Heart left ventricle (tissue), 13 donors: ENCODE measurements around the gene BAG1.

Source experiments
- POLR2A ChIP-seq, 2 donors: fragments of 450-650 bp; IDR thresholded peaks; one replicate each; pipeline ENCODE4 v1.6.1; 2017; ENCODE audit warnings: antibody characterized with exemption in 2 of 2, mild to moderate bottlenecking in 2 of 2, moderate library complexity in 2 of 2
- TF ChIP-seq, protein P1 (sequence below), 12 donors: fragments of 200-600 bp; sonication (generic) in 4 of 12; IDR thresholded peaks; one replicate each; pipeline versions ENCODE4 v1.5.0 to v1.8.0; 2018 to 2022; ENCODE audit warnings: antibody characterized with exemption in 12 of 12, mild to moderate bottlenecking in 5 of 12
- donor health status: ischemic (EF 13 %, LVEDD 7.1; RV severe dilation, severe dysfunction).
- donor health status: DM: no; HTN: yes; CAD: no.
- donor health status: DM: no; HTN: no; CAD: no.
- donor health status: ischemic (EF 25% LVEDD 6.9; RV normal size, moderate dysfunction).
- donor health status: ischemic (EF 25% LVEDD 5.7; RV mildly dilated, moderate dysfunction).
- donor health status: ischemic (EF 35%, LVEDD 5.7; RV mildly dilated, moderate dysfunction).
- donor health status: nonischemic (EF 11% LVEDD 7.7; RV severe dilation, severe dysfunction).
- donor health status: DM: yes; HTN: yes; CAD: no.
- donor health status: PGD.
- donor health status: ischemic (EF 29% LVEDD 5.4; RV normal size, mild dysfunction).
- donor health status: nonischemic (EF 23%, LVEDD 6.1; RV moderate dilation, normal function).

DNA sequence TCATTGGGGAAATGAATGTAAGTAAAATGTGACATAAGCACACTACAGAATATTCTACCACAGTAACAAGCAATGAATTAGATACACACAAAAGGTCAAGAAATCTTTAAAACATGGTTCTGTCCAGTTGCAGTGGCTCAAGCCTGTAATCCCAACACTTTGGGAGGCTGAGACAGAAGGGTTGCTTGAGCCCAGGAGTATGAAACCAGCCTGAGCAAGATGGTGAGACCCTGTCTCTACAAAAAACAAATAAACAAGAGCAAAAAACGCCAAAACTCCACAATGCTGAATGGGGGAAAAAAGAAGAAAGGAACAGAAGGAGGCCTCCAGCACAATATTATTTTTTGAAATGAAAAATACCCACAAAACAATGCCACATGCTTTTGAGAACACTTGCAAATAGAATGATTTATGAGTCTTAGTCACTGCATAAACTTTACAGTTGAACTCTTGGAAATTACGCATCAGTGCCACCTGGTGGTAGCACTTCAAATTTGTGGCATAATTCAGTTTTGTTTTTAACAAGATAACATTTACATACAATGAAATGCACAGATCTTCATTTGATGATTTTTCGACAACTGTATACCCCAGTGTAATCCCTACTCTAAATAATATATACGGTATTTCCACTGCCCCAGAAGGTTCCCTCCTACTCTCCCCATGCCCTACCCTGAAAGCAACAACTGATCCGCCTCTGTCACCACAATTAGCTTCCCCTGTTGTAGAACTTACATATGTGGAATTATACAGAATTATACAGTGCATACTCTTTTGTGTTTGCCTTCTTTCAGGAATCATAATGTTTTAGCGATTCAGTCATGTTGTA is 39.0 kb downstream of the BAG1 start:
- TF ChIP-seq, protein P1, sequence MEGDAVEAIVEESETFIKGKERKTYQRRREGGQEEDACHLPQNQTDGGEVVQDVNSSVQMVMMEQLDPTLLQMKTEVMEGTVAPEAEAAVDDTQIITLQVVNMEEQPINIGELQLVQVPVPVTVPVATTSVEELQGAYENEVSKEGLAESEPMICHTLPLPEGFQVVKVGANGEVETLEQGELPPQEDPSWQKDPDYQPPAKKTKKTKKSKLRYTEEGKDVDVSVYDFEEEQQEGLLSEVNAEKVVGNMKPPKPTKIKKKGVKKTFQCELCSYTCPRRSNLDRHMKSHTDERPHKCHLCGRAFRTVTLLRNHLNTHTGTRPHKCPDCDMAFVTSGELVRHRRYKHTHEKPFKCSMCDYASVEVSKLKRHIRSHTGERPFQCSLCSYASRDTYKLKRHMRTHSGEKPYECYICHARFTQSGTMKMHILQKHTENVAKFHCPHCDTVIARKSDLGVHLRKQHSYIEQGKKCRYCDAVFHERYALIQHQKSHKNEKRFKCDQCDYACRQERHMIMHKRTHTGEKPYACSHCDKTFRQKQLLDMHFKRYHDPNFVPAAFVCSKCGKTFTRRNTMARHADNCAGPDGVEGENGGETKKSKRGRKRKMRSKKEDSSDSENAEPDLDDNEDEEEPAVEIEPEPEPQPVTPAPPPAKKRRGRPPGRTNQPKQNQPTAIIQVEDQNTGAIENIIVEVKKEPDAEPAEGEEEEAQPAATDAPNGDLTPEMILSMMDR (IDR thresholded peaks at IDR 0.05): peak; percentile 66 to 87 (median 82)
- no peak for TF ChIP-seq POLR2A (IDR thresholded peaks at IDR 0.05)
